Right lobe of liver (tissue), 6 donors: ENCODE measurements around the gene LMX1B. TPM values are rescaled to one million over a fixed set of nuclear protein-coding genes. Genes with fewer than 3 reads are reported as not detected.

Experiments used
- ATAC-seq, 4 donors: fragments of 200-7000 bp; cut with Tn5 transposase; one replicate each; pipeline ENCODE4 v1.9.1; 2020; ENCODE audit warnings: mild to moderate bottlenecking in 4 of 4, moderate library complexity in 4 of 4
- DNase-seq, 3 donors: peaks; one replicate each; pipeline ENCODE4 v3.0.0-alpha.2; 2020
- H3K27ac ChIP-seq, 3 donors: fragments of 200-600 bp; one replicate each; pipeline ENCODE4 v1.8.0; 2022
- H3K27me3 ChIP-seq, 2 donors: fragments of 200-600 bp; one replicate each; pipeline ENCODE4 v1.8.0; 2022
- H3K36me3 ChIP-seq, 4 donors: fragments of 200-600 bp; sonication (generic) in 1 of 4; one replicate each; pipeline versions ENCODE4 v1.5.1 to v1.8.0; 2017 to 2022; ENCODE audit warnings: control low read depth in 1 of 4
- H3K4me1 ChIP-seq, 4 donors: fragments of 200-600 bp; sonication (generic) in 1 of 4; one replicate each; pipeline versions ENCODE4 v1.5.1 to v1.8.0; 2017 to 2022; ENCODE audit warnings: control low read depth in 1 of 4
- H3K4me3 ChIP-seq, 3 donors: fragments of 200-600 bp; one replicate each; pipeline ENCODE4 v1.8.0; 2022
- H3K9me3 ChIP-seq, 4 donors: fragments of 200-600 bp; sonication (generic) in 1 of 4; one replicate each; pipeline versions ENCODE4 v1.5.1 to v1.8.0; 2017 to 2022; ENCODE audit warnings: control low read depth in 1 of 4
- CTCF ChIP-seq, 4 donors: fragments of 200-600 bp in 3 of 4; fragments of 450-650 bp in 1 of 4; IDR thresholded peaks; one replicate each; pipeline versions ENCODE4 v1.5.1 to v1.8.0; 2016 to 2022; ENCODE audit warnings: antibody characterized with exemption in 4 of 4, mild to moderate bottlenecking in 2 of 4
- POLR2A ChIP-seq: fragments of 450-650 bp; IDR thresholded peaks from one replicate; pipeline ENCODE4 v1.6.1; 2017; ENCODE audit warnings: antibody characterized with exemption, mild to moderate bottlenecking
- WGBS: methylation state at CpG from one replicate; pipeline ENCODE4 v1.1.6; 2018; ENCODE audit warnings: low coverage, low lambda C conversion rate; ENCODE audit not compliant: insufficient coverage; ENCODE audit errors: missing lambda C conversion rate; 5-methylcytosine and 5-hydroxymethylcytosine counted together
- intact Hi-C, 2 donors: fragments of 100-400 bp; cut with DNase I; formaldehyde crosslinking; loops; one replicate each; pipeline versions ENCODE4 v1.11.2 to v1.14.1; 2022
- total RNA-seq, 6 experiments: library from RNA; depleted of rRNA in 2 of 6; stranded (reverse); fragments of >200 nt in 2 of 6; fragmentation: NEBNext Ultra II Directional in 3 of 6; extraction: Animal tissue kit (Norgen Biotek cat#: 25700) in 3 of 6; gene quantifications; one replicate each; pipeline versions ENCODE4 v1.1.0 to v1.2.4, GENCODE V29; 2016 to 2023
- donor health status: DM: no; HTN: yes; CAD: no.
- donor health status: DM: no; HTN: no; CAD: no.
- donor health status: DM: no; HTN: no; CAD: no.
- donor health status: DM: no; HTN: yes; CAD: no.
- donor health status: DM: no; HTN: yes; CAD: no.

The LMX1B gene
- total RNA-seq, 6 experiments from 2014 or later: not detected

GRCh38 chr9:126735482-126735881, 121.8 kb downstream of the LMX1B start:
- WGBS: 91% methylated on average over 1 of the region's 1 CpG
- H3K27me3 ChIP-seq: no peaks in the 10 kb centered on the region
- no peak overlapping the region for H3K27ac ChIP-seq
- TF ChIP-seq CTCF (IDR thresholded peaks at IDR 0.05) (no peak), POLR2A (no peak)
- intact Hi-C loops: no loop called here
- no peaks in the 10 kb centered on the region for H3K36me3 ChIP-seq
- H3K4me3 ChIP-seq: no peak overlapping the region
- H3K9me3 ChIP-seq: no peaks in the 10 kb centered on the region
- DNase-seq (no peak), ATAC-seq (no peak)
- H3K4me1 ChIP-seq: no peaks in the 10 kb centered on the region

- H3K4me3 ChIP-seq: no peak overlapping the region
- TF ChIP-seq POLR2A (no peak), CTCF (IDR thresholded peaks at IDR 0.05) (no peak)
- intact Hi-C loops: no loop called here
- no peaks in the 10 kb centered on the region for H3K4me1 ChIP-seq
- no peaks in the 10 kb centered on the region for H3K27me3 ChIP-seq
- 17% methylated on average over 1 of the region's 1 CpG for WGBS
- no peak for DNase-seq
- ATAC-seq: no peak
- no peaks in the 10 kb centered on the region for H3K9me3 ChIP-seq
- no peaks in the 10 kb centered on the region for H3K36me3 ChIP-seq
- H3K27ac ChIP-seq: no peak overlapping the region
Measured at GRCh38 chr9:126738553-126738952, 124.8 kb downstream of the LMX1B start.

GRCh38 chr9:126743041-126743440, 129.3 kb downstream of the LMX1B start:
- no peak for ATAC-seq
- TF ChIP-seq CTCF (IDR thresholded peaks at IDR 0.05): no peak
- TF ChIP-seq POLR2A: no peak
- intact Hi-C loops: no loop called here

GRCh38 chr9:126745574-126746411, 132.1 kb downstream of the LMX1B start:
- DNase-seq: no peak
- intact Hi-C loops: no loop called here
- 32% methylated on average over 8 of the region's 10 CpGs for WGBS
- no peak for ATAC-seq
- Histone ChIP-seq H3K36me3 (no peaks in the 10 kb centered on the region), H3K4me3 (no peak overlapping the region), H3K27ac (no peak overlapping the region), H3K4me1 (no peaks in the 10 kb centered on the region), H3K9me3 (no peaks in the 10 kb centered on the region), H3K27me3 (no peaks in the 10 kb centered on the region)
- TF ChIP-seq CTCF (IDR thresholded peaks at IDR 0.05) (no peak), POLR2A (no peak)

More at GRCh38 chr9:126743041-126743440, 129.3 kb downstream of the LMX1B start:
- no peak overlapping the region for H3K27ac ChIP-seq
- no peak overlapping the region for H3K4me3 ChIP-seq
- peak in 1 of 3 donors; percentile 3 for DNase-seq
- H3K27me3 ChIP-seq: no peaks in the 10 kb centered on the region
- no peaks in the 10 kb centered on the region for H3K9me3 ChIP-seq
- no peaks in the 10 kb centered on the region for H3K36me3 ChIP-seq
- 34% methylated on average over 5 of the region's 5 CpGs for WGBS
- H3K4me1 ChIP-seq: no peaks in the 10 kb centered on the region

Other genes with a start within 250 kb of the LMX1B start
- 10 to 100 TPM in 3 of 6 experiments, 1 to 10 TPM in 3; 4.8 to 14.5 (median 9.9) TPM for gene ZBTB43, start 191.1 kb downstream of the LMX1B start, total RNA-seq
- gene ZBTB34, start 246.7 kb downstream of the LMX1B start, total RNA-seq: 1 to 10 TPM; 2.0 to 3.4 (median 2.3) TPM